ENCODE results near the gene APOB. TPM values are rescaled to one million over a fixed set of nuclear protein-coding genes. Genes with fewer than 3 reads are reported as not detected.

The APOB gene
- total and polyA plus RNA-seq, 8 donors = 0.03 to 3.2 (median 0.09) TPM

DNA sequence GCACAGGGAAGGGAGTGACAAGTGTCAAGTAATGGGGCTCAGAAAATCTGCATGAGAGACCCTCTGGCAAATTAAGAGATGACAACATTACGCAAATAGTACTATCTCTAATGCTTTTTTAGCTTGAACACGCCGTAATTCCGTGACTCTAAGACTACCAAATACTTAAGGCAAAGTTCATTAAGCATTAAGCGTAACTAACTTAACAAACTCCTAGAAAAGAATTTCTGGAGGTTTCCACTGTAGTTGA lies 1.2 kb downstream of the APOB start:
- intact Hi-C loops (cut with DNase I) = loop anchor here in 1 of 3 donors (5.0 to 10.0 kb wide), 2 partner anchors 70 to 272 kb away; no protein-coding TSS in a partner anchor
- Histone ChIP-seq H3K36me3 (no peaks in the 10 kb centered on the region), H3K4me3 (no peak overlapping the region), H3K9me3 (no peaks in the 10 kb centered on the region), H3K27me3 (peaks cover 0 to 5% (median 0%) of the 10 kb centered on the region in 4 donors), H3K4me1 (peaks cover 0 to 10% (median 0%) of the 10 kb centered on the region in 3 donors), H3K27ac (no peak overlapping the region)
- FAIRE-seq (no peak), DNase-seq (no peak), ATAC-seq (no peak)
- WGBS, 2 donors = 20% methylated on average over 5 of the region's 5 CpGs
- TF ChIP-seq CTCF (IDR thresholded peaks at IDR 0.05) = no peak

DNA sequence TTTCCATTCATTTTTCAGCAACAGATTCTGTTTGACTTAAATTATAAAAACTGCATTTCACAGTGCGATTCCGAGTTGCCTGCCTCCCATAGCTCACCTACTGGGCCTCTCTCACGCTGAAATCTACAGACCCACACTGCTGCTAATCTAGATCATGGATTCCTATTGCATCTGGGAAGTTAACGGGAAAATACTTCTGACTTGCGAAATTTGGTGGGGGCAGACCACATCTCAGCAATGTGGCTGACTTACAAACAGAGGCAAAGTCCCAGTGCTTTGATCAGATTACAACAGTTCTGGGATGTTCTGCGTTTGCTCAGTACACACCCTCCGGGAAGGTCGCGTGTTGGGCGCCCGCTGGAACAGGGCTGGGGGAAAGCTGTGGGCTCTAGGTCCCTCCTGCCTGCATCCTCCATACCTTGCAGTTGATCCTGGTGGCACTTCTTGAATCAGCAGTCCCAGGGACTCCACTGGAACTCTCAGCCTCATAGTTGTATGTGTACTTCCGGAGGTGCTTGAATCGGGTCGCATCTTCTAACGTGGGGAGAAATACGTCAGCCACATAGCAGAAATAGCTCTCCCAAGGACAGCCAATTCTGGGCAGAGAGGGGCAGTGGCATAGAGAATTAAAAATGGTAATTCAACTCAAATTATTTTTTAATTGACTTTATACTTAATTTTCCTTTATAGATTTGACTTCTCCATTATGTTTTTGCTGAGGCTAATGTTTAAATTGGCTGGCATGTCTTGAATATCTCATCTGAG lies 1.7 kb downstream of the APOB start:
- H3K36me3 ChIP-seq = no peaks in the 10 kb centered on the region
- no peak for TF ChIP-seq CTCF (IDR thresholded peaks at IDR 0.05)
- FAIRE-seq = no peak

DNA sequence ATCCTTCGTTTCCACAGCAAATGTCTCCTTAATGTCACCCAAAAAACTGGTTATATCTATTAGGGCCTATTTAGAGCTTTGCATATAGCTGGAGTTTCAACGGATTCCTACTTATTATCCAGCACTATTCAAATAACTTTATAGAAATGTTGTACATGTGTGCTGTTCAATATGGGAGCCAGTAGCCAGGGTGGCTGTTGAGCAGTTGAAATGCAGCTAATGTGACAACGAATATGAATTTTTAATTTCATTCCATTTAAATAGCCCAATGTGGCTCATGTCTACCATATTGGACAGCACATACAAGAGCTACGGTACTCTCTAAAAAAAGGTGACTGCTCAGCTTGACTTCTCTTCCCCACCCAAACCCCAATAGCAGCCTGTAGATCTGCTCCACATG lies 2.4 kb downstream of the APOB start:
- no peak overlapping the region for H3K27ac ChIP-seq
- FAIRE-seq (no peak), DNase-seq (no peak), ATAC-seq (no peak)
- intact Hi-C loops (cut with DNase I) = loop anchor here in 1 of 3 donors (5.0 to 10.0 kb wide), 2 partner anchors 71 to 273 kb away; no protein-coding TSS in a partner anchor
- TF ChIP-seq CTCF (IDR thresholded peaks at IDR 0.05) = no peak
- no peak overlapping the region for H3K4me3 ChIP-seq
- H3K4me1 ChIP-seq = peaks cover 0 to 10% (median 0%) of the 10 kb centered on the region in 3 donors
- peaks cover 0 to 5% (median 0%) of the 10 kb centered on the region in 4 donors for H3K27me3 ChIP-seq
- H3K9me3 ChIP-seq = no peaks in the 10 kb centered on the region
- H3K36me3 ChIP-seq = no peaks in the 10 kb centered on the region
- 47 to 64% methylated on average over 4 of the region's 4 CpGs for WGBS, 2 donors

More for the DNA sequence above, 1.7 kb downstream of the APOB start:
- intact Hi-C loops (cut with DNase I) = loop anchor here in 1 of 3 donors (5.0 to 10.0 kb wide), 2 partner anchors 70 to 273 kb away; no protein-coding TSS in a partner anchor
- peaks cover 0 to 10% (median 0%) of the 10 kb centered on the region in 3 donors for H3K4me1 ChIP-seq
- no peaks in the 10 kb centered on the region for H3K9me3 ChIP-seq
- no peak for DNase-seq
- no peak for ATAC-seq
- H3K4me3 ChIP-seq = no peak overlapping the region
- no peak overlapping the region for H3K27ac ChIP-seq
- peaks cover 0 to 5% (median 0%) of the 10 kb centered on the region in 4 donors for H3K27me3 ChIP-seq
- WGBS, 2 donors = 43 to 44% methylated on average over 16 of the region's 16 CpGs

GRCh38 chr2:21040468-21041377 lies 3.1 kb downstream of the APOB start:
- Histone ChIP-seq H3K27ac (no peak overlapping the region), H3K36me3 (no peaks in the 10 kb centered on the region), H3K4me3 (no peak overlapping the region), H3K27me3 (peaks cover 0 to 5% (median 0%) of the 10 kb centered on the region in 4 donors), H3K9me3 (no peaks in the 10 kb centered on the region), H3K4me1 (peaks cover 0 to 10% (median 0%) of the 10 kb centered on the region in 3 donors)
- intact Hi-C loops (cut with DNase I) = loop anchor here in 1 of 3 donors (5.0 to 10.0 kb wide), 2 partner anchors 72 to 274 kb away; no protein-coding TSS in a partner anchor
- 51 to 72% methylated on average over 14 of the region's 14 CpGs for WGBS, 2 donors
- DNase-seq = no peak
- FAIRE-seq = no peak
- ATAC-seq = no peak
- no peak for TF ChIP-seq CTCF (IDR thresholded peaks at IDR 0.05)

All from pancreas (tissue), 10 donors.